VCaP (cell line): ENCODE results near the gene TBCCD1.

Source experiments
- H3K27ac ChIP-seq: fragments of 450-650 bp; 2 replicates; pipeline ENCODE4 v1.5.1; 2017
- TF ChIP-seq, protein P1 (sequence below): fragments of 450-650 bp; conservative IDR thresholded peaks from 2 replicates; pipeline ENCODE4 v1.5.1; 2017; ENCODE audit warnings: mild to moderate bottlenecking, moderate library complexity

Gene TBCCD1

DNA sequence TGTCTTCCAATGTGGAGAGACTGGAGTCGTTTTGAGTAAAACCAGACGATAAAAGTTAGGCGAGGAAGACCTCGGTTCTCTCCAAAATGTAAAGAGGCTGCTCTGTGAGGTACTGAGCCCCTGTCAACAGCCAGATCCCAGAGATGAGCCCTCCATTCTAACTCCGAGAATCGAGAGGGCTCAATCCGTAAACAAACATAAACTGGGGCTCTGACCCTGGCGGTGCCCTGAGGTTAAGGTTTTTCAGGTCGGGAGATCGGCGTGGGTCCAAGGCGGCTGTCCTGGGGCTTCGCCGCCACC is 417 bp downstream of the TBCCD1 start:
- TF ChIP-seq, protein P1, sequence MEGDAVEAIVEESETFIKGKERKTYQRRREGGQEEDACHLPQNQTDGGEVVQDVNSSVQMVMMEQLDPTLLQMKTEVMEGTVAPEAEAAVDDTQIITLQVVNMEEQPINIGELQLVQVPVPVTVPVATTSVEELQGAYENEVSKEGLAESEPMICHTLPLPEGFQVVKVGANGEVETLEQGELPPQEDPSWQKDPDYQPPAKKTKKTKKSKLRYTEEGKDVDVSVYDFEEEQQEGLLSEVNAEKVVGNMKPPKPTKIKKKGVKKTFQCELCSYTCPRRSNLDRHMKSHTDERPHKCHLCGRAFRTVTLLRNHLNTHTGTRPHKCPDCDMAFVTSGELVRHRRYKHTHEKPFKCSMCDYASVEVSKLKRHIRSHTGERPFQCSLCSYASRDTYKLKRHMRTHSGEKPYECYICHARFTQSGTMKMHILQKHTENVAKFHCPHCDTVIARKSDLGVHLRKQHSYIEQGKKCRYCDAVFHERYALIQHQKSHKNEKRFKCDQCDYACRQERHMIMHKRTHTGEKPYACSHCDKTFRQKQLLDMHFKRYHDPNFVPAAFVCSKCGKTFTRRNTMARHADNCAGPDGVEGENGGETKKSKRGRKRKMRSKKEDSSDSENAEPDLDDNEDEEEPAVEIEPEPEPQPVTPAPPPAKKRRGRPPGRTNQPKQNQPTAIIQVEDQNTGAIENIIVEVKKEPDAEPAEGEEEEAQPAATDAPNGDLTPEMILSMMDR, result no peak

DNA sequence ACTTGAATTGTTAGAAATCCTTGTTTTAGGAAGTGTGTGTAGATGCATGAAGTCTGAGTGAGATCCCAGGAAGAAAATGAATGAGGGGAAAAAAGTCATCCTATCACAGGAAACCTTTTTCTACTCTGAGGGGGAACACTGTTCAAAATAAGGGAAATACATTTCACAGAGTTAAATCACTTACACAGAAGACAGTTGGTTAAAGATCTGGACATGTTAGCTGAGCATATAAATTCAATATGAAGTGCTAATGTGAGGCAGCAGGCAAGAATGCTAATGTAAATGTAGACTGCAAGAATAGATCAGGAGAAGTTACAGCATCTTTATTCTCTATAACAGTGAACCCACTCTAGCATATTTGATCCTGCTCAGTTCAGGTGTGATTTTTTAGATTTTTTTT is 2.6 kb downstream of the TBCCD1 start:
- no peak overlapping the region for H3K27ac ChIP-seq
- TF ChIP-seq, protein P1, result no peak

More for the DNA sequence above, 417 bp downstream of the TBCCD1 start:
- peak overlapping the region; percentile 81 for H3K27ac ChIP-seq

DNA sequence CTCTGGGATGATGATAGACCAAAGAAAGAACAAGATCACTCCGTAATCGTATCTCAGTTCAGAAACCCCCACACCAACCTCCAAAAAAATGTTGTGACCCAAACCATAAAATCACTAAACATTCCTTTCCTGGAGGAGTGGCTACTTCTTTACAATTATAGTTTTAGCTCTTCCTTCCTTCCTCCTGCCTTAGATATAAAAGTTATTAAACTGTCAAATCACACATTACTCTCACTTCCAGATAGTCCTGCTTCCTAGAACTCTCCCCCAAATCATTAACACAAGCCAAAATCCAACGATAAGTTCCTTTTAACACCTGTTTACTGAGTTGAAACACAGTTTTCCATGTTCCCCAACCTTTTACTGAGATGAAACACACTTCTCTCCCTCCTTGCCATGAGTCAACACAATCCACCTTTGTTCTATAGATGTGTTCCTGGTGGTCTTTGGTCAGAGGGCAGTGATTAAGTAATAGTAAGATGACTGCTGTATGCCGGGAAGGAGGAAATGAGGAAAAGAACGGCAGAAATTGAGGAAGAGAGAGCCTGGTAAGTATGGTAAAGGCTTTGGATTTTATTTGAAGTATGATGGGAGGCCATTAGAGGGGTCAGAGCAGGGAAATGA is 14.6 kb downstream of the TBCCD1 start:
- H3K27ac ChIP-seq, result no peak overlapping the region
- TF ChIP-seq, protein P1, result no peak

DNA sequence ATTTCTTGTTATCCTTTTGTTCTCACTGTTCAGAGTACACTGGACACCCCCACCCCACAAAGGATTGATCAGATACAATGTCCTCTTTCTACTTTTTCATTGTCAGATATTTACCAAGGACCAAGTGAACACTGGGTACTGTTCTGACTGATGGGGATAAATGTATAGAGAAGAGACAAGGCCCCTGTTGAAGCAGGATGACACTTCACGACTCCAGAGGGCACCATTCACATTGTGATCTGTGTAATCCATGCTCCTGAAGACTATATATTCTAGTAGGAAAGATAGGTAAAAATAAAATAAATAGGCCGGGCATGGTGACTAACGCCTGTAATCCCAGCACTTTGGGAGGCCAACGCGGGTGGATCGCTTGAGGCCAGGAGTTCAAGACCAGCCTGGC is 15.8 kb downstream of the TBCCD1 start:
- TF ChIP-seq, protein P1, result peak; percentile 44
- no peak overlapping the region for H3K27ac ChIP-seq

DNA sequence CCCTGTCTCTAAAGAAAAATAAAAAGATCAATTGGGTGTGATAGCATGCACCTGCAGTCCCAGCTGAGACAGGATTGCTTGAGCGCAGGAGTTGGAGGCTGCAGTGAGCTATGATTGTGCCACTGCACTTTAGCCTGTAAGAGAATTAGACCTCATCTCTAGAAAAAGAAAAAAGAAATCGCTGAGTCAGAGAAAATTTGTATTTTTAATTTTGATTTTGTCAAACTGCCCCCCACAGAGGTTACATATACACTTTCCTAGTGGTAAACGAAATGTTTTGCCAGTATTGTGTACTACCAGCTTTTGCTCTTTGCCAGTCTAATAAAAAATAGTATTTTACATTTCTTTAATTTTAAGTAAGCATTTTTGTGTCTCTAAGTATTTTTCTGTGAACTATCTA is 17.6 kb downstream of the TBCCD1 start:
- TF ChIP-seq, protein P1, result no peak
- no peak overlapping the region for H3K27ac ChIP-seq

DNA sequence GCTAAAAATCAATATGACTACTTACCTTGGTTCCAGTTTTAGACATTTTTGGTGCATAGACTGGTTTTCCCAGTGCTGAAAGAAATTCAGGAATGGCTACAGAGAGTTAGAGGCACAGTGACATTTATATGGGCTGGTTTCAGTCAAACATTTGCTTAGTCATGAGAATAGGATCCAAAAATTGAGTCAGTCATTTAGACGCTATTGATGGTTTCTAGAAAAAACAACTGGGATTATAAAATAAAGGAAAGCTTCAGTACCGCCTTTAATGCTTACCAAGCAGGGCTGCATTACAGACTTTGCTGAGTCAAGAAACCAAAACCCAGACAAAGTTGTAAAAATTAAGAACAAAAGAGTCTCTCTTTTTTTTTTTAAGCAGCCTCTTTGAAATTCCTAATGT is 22.9 kb downstream of the TBCCD1 start, which contains the start of gene CRYGS:
Gene CRYGS (minus strand): TSS at position 100 of the 400 bp plus-strand sequence. CDS start 54 bp downstream, at position 46.
- TF ChIP-seq, protein P1, result no peak
- H3K27ac ChIP-seq, result no peak within 1 kb of the TSS

DNA sequence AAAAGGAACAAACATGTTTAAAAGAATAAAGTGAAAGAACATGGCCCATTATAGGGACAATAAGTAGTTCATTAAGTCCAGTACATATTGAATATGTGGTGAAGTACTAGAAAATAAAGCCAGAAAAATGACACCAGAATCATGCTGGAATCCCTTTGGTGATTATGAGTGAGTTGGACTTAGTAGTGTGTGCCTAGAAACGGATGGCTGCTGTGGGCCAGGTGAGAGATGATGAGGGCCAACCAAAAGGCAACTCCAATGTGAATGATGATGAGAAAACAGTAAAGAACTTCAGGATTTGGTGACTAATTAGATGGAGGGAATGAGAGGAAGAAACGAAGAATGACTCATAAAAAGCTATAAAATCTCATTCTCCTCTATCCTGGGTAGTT is 26.3 kb downstream of the TBCCD1 start:
- TF ChIP-seq, protein P1, result peak; percentile 34
- 0 out of 2 replicates have a peak overlapping the region, but pooled peaks have one; percentile 54 for H3K27ac ChIP-seq
